GM21381 (cell line): ENCODE results near the gene OR51D1.

ENCODE experiments used
- ATAC-seq: cut with Tn5 transposase; IDR thresholded peaks from one replicate; pipeline ENCODE4 v1.9.1; 2021; ENCODE audit warnings: mild to moderate bottlenecking, moderate library complexity; ENCODE audit not compliant: unreplicated experiment

The OR51D1 gene, protein sequence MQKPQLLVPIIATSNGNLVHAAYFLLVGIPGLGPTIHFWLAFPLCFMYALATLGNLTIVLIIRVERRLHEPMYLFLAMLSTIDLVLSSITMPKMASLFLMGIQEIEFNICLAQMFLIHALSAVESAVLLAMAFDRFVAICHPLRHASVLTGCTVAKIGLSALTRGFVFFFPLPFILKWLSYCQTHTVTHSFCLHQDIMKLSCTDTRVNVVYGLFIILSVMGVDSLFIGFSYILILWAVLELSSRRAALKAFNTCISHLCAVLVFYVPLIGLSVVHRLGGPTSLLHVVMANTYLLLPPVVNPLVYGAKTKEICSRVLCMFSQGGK

DNA sequence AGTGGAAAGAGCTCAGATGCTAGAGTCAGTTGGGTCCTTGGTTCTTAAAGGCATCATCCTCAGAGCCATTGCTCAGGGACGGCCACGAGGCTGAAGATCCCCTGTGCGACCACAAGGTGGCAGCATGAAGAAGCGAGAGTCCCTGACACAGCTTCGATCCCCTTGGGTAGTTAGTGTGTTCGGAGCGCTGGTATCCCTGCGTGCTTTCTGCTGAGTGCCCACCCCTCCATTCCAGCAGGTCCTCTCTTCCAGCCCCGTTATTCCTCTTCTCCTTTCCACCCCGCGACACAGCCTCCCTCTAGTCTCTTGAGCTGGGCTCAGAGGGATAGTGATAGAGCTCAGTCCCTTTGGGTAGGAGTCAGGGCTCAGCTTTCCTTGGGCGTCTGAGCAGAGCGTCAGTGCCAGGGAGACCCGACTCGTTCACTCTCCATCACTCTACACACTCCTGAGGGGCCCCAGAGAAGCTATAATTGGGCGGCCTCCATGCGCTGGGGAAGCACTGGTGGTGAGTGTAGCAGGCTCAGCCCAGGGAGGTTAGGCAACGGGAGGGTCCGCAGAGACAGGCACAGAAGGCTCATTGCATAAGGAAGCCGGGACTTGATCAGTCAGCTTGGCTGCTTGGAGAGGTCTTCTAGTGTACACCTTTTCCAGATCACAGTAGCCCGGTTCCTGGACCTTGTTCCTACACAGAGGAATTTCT, at the start of gene OR51D1:
OR51D1 (plus strand) TSS at position 516 of the 700 bp plus-strand sequence. CDS start 2,314 bp downstream, outside the sequence.
- ATAC-seq, result peak; percentile 98

DNA sequence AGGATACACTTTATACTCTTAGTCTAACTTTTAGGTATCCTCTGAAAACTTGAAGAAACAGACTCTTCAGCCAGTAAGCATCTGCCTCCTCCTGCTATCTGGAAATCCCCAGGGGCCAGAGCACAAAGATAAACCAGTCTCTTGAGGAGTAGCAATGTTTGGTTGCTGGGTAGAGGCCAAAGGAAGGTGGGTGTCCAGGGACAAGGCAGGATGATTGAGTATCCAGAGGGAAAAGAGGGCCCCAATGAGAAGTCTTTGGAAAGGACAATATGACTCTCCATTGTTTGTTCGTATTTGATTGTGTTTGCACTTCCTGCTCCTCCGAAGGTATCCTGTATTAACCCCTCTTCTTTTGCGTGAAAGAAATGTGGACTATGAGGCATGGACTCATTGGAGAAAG, 48.3 kb upstream of the OR51D1 start:
- ATAC-seq, result no peak

DNA sequence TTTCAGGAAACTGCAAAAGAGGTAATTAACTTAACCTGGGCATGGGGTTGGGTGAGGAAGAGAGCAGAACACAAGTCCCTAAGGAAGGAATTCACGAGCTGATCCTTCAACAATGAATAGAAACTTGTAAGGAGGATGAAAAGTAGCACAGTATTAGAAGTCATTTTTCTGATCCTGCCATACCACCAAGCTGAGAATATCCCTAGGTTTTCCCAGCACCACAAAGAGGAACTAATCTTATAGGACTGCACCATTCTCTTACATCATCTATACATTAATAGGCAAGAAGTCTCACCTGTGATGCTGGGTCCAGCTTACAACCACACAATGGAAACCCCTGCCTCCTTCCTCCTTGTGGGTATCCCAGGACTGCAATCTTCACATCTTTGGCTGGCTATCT, 43.5 kb upstream of the OR51D1 start, which contains the start of gene OR52I1:
OR52I1 (plus strand) TSS at position 301 of the 400 bp plus-strand sequence; CDS start at position 301, 0 bp downstream.
- no peak for ATAC-seq

DNA sequence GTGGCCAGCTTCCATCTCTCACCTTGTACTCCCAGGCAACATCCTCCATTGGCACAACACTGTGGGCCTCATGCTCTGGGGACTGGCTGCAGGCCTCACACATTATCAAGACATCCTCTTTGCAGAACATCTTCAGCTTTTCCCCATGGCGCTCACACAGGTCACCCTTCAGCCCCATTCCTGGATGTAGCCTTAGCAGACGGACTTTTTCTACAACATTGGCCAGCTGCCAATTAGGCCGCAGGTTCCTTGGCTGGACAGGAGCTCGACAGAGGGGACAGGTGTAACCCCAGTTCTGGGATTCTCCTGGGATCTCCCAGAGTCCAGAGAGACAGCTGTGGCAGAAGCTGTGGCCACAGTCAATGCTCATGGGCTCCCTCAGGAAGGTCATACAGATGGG, 32.2 kb upstream of the OR51D1 start:
- ATAC-seq, result no peak

DNA sequence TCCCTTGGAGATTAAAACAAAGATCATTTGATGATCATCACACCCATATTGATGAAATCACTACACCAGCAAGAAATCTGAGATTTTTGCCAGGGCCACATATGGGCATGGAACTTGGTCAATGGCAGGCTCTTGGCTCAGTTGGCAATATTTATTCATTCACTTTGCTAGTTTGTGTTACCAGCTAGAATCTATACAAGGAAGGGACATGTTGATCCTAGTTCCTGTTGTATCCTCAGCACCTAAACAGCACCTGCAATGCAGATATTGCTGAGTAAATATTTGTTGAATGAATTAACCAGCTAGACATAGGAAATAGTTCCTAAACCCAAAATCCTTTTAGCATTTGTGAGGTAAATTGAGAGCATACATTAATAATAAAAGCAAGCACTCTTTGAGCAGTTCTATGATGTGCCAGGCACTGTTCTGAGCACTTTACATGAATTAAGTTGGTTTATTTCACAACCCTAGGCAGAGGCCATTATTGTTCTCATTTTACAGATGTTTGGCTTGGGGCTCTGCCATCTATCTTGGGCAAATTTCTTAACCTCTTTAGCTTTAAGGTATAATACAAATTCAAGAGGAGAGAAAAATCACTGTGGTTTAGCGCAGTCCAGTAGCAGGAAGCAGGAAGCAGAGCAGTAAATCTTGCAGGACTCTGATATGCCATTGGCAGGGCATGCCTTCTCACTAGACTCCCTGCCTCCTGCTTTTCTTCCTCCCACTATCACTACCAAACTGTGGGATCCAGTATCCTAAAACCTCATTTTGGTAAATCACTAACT, 30.9 kb upstream of the OR51D1 start:
- no peak for ATAC-seq

DNA sequence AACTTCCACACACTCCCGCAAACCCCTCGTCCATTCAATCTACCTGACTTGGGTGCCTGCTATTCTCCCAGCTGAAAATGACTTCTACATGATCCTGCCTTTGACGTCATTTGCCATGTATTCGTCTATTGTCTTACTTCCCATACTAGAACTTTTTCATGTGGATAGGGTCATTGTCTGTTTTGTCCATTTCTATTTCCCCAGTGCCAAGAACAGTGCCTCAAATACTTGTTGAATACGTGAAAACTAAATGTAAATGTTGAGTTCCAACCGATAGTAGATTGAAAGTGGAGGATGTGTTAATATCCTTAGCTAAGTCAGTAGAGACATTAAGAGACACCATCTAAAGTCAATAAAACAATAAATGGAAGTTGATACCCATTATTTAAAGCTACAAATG, 30.2 kb upstream of the OR51D1 start:
- no peak for ATAC-seq

DNA sequence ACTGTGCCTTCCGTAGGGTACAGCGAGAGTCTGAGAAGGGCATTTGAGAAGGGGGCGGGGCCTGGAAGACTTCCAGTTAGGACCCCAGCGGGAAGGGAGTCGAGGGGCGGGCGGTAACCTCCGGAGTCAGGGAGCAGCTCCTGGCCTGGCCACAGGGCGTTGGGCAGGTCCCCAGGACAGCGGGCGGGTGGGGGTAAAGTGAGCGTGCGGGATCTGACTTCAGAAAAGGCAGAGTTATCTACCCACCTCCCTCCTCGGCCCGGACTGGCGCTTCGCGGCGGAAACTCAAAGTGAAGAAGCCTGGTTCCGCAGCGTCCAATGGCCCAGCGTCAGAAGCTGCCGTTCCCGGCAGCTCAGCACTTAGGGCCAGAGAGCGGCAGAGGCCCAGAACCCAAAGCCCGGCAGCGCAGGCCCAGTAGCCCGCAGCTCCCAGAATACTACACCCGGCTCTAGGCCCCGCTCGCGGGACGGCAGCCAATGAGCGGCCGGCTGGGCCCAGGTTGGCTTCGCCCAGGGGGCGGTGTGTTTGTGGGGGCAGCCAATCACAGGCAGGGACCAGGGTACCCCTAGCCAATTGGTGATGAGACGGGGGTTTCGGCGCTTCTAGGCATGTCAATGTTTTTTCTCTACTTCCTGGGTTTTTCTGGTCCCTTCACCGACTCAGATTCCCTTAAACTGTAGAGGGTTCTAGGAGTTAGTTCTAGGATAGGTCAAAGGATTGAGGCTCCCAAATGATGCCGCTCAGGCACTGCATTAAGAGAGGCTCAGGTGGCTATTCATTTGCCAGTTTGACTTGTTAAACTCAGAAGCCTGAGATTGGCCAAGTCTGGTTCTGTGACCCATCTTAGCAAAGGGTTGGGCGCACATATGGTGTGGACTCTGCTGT, 29.3 kb upstream of the OR51D1 start, which contains the start of gene TRIM68:
TRIM68 (minus strand) TSS at position 451 of the 886 bp plus-strand sequence. CDS start 2,727 bp downstream, outside the sequence.
- ATAC-seq, result peak; percentile 100

DNA sequence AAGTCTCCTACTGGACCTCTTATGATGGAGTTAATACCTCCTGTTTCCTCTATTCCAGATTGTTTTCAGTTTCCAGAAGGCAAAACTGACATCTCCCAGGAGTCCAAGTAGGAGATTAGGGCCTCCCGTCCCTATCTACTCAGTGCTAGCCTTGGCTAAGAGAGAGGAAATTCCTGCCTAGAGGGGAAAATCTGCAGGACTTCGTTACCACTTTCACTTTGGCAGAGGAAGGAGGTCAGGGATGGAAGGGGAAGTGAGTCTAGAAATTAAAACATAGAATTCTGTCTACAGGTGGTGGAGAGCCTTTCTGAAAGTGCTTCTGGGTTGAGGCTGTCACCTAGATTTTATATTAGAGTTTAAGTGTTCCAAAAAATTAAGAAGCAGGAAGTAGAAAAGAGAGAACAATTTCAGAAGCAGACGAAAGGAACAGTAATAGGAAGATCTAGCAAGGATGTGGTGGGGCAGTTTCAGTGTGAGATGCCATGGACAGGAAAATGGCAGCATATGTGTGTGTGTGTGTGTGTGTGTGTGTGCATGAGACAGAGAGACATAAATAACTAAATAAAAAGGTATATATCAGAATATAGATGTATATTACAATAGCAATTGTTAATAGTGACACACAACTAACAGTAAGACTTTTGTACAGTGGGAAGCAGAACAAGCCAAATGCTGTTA, 26.9 kb upstream of the OR51D1 start:
- no peak for ATAC-seq

DNA sequence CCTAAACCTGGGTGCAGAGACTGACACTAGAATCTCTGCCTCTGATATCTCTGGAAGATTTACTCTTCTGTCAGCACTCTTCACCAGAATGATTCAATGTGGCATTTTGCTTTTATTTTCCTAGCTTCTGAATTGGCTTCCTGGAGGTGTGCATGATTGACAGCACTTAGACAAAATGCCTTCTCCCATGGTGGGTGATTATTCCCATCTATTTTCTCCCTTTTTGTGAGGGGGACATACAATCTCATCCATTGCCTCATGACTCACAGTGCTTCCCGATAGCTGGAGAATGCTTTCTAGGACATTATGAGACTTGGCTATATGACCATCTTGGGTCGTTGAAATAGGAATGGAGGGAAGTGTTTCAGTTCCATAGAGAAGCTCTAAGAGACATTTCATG, 25.3 kb upstream of the OR51D1 start:
- ATAC-seq, result no peak

DNA sequence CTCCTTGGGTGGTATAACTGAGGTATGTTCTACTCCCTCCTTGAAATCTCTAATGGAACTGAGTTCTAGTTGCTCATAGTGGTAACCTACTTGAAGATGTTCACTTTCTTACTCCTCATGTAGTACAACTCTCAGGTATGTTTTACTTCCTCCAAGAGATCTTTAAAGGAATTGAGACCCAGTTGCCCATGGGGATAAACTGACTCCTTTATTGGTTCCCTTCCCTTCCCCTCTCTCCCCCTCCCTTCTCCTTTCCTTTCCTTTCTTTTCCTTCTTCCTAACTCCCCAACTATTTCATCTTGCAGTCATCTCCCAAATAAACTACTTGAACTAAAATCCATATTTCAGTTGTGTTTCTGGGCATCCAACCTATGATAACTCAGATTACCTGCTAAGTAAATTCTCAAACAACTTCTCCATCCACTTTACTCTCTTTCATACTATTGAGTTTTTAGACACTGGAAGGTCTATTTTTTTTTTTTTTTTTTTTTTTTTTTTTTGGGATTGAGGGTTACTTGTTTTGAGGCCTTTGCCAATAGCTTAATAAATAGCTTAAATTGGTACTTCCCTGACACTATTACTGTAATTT, 21.3 kb upstream of the OR51D1 start:
- ATAC-seq, result no peak

DNA sequence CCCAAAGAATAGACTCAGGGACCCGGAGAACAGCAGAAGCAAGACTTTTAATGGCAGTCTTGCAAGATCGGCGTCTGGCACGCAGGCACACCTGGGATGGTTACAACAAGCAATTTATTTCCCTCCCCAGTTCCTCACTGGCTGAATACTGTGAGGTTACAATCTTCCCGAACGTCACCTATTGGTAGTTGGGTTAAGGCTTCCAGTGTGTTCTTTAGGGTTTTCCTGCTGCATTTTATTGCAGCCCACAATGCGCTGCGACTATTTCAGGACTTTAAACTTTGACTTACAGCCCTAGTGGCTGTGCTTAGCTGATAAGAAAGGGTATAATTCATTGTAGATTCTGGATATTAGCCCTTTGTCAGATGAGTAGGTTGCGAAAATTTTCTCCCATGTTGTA, 17.8 kb upstream of the OR51D1 start:
- ATAC-seq, result no peak

DNA sequence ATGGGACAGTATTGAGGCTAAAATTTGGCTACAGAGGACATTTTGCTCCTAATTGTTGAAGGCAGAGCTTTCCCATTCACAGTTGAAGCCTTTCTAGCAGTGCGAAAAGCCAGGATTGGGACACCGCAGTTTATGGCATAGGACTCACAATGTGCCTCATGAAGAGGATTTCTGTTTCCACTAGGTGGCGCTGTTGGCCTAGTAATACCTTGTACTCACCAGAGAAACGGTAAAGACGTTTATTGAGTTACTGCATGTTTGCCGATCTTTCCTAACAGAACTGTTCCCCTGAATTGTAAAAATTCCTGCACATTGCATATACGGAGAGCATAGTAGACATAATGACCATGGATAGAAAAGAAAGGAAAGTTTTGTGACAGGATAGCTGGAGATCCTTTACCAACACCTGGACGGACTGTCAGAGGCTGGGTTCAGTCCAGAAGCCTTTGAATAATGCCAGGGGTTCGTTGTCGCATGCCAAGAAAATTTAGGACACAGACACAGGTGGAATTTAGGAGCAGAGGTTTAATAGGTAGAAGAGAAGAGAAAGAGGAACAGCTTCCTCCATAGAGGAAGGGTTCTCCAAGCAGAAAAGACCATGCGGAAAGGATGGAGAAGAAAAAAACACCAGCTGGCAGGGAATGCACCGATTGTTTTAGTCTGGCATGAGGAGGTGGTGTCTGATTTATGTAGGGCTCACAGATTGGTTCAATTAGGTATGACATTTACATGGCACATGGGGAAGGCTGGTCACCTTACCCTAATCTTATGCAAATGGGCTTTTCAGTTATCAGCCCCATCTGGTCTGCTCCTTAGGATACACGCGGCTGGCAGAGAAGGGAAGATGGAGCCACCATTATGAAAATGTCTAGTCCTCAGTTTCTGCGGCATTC, 10.8 kb upstream of the OR51D1 start:
- ATAC-seq, result no peak

DNA sequence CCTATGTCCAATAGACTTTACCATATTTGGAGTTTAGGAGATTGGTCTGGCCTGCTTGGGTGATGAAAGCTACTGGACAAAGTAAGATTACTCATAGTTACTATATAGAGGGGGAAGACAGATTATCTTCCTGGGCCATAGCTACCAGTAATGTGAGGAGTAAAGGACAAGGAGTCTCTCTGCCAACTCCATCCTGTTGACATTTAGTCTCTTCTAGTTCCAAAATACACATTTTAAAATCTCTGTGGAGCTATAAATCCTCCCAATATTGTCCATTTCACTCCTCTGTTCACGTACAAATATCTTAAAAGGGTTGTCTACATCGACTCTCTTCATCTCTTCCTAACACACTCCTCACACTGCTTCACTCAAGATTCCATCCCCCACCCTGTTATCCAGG, 1.1 kb upstream of the OR51D1 start:
- no peak for ATAC-seq

DNA sequence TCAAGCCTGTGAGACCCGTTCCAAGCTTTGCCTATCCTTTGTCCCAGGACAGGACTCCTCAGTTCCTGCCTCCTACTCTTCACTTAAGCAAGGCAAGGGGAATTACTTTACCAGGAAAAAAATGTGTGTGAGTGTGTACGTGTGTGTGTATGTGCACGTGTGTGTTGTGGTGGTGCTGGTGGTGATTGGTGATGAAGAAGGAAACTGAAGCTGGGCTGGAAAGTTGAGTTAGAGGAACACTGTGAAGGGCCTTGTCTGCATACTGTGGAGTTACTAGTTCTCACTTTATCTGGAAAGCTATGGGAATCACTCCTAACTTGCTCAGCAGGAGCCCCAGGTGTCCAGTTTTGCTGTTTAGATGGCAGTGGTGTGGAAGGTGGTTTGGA, 378 bp downstream of the OR51D1 start:
- no peak for ATAC-seq

DNA sequence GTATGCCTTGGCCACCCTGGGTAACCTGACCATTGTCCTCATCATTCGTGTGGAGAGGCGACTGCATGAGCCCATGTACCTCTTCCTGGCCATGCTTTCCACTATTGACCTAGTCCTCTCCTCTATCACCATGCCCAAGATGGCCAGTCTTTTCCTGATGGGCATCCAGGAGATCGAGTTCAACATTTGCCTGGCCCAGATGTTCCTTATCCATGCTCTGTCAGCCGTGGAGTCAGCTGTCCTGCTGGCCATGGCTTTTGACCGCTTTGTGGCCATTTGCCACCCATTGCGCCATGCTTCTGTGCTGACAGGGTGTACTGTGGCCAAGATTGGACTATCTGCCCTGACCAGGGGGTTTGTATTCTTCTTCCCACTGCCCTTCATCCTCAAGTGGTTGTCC, 2.7 kb downstream of the OR51D1 start:
- no peak for ATAC-seq

DNA sequence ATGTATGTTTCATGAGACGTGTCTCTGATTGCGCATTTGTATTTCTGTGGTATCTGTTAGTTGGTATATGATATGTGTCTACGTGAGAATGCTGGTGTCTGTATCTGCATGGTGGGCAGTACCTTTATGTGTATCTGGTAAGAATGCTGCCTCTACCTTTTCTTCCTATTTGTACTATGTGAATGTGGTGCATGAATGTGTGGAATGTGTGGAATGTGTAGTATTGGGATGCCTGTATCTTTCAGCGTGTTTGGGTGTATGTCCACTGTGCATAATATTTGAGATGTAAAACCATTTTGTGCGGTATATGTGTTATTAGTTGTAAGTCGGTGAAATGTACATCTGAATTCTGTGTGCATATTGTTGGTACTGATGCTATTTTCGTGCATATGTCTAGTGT, 4.2 kb downstream of the OR51D1 start:
- no peak for ATAC-seq

DNA sequence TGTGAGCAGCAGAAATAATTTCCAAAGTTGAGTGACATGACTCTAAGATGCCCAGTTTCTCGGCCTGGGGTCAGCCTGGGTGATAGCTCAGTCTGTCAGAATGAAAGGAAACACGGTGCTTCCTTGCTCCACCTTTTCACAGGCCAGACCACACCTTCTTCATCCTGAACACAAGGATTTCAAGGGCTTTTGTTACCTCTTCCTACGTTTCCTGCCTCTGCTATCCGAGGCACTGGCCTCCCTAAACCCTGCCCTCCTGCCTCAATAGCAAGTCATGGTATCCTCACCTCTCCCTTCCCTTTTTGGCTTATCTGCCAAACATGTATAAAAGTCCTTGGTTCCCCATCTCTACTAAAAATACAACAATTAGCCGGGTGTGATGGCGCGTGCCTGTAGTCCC, 4.8 kb downstream of the OR51D1 start:
- ATAC-seq, result no peak

DNA sequence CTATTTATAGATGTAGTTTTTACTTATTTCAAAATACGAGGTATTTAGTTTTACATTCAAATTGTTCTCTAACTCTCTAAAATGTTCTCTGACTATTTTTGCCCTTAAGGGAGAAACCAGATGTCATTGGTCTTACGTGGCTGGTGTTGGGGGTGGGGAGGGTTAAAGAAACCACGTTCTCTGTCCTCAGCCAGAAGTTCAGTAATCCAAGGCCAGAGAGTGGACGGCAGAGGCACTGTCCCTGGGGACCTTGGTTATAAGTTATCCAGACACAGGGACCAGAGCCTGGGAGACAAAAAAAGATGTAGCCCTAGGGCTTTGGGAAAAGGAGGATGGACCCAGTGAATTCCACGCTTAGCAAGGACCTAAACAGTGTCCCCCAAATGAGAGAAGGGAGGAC, 5.8 kb downstream of the OR51D1 start:
- no peak for ATAC-seq

DNA sequence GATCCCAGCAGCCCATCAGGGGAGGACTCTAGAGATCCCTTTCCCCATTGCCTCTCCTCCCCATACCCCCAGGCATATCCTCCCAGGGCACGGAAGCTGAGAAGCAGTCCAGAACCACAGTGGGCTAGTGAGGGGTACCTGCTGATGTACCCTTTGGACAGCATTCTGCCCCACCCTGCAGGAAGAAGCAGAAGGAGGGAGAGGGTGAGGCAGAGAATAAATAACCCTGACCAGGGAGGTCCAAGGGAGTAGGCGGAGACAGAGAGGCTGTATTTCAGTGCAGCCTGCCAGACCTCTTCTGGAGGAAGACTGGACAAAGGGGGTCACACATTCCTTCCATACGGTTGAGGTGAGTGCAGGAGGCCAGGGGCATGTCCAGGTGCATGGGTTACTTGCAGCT, 6.4 kb downstream of the OR51D1 start, which contains the start of gene OR51E1:
OR51E1 (plus strand) TSS at position 301 of the 400 bp plus-strand sequence. CDS start 8,545 bp downstream, outside the sequence.
- no peak for ATAC-seq
